ENCODE results near the gene SDCBP2. TPM values are rescaled to one million over a fixed set of nuclear protein-coding genes. Genes with fewer than 3 reads are reported as not detected.

Gene SDCBP2
- total RNA-seq, 1 experiment from 2014 or later, result 1.9 TPM

DNA sequence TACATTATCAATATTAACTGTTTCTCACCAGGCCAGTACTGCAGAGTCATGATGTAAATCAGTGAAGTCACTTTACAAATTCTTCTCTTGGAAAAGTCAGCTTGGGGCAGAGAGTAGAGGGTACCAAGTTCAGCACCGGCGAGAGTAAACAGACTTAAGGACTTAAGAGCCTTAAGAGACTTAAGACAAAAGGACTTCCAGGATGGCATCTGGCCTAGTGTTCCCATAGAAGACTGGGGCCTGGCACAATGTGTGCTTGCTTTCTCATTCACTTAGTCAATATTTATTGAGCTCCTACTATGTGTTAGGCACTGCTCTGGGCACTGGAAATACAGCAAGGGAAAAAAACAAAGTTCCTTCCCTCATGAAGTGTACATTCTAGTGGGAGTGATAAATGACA lies 64.2 kb downstream of the SDCBP2 start:
- Histone ChIP-seq H3K14ac (ENCODE audit: insufficient read depth, low read length) (no peak overlapping the region), H3K27me3 (ENCODE audit: insufficient read depth, low read length) (no peaks in the 10 kb centered on the region), H2BK12ac (ENCODE audit: insufficient read length, low read depth, low read length) (no peak overlapping the region), H3K56ac (ENCODE audit: insufficient read length, low read depth, low read length) (no peak overlapping the region), H2BK20ac (ENCODE audit: low read depth, low read length, poor library complexity, severe bottlenecking) (no peak overlapping the region), H2AK5ac (ENCODE audit: insufficient read length, low read length) (no peak overlapping the region), H3K79me2 (ENCODE audit: insufficient read depth, low read length) (no peaks in the 10 kb centered on the region), H3K4me2 (ENCODE audit: insufficient read depth, insufficient read length, low read length) (no peak overlapping the region), H4K91ac (ENCODE audit: insufficient read length, low read depth, low read length) (no peak overlapping the region), H3K27ac (ENCODE audit: insufficient read length, low read depth, low read length) (no peak overlapping the region), H2BK5ac (ENCODE audit: insufficient read length, low read length) (no peak overlapping the region), H3K4me1 (ENCODE audit: insufficient read depth, low read length) (no peaks in the 10 kb centered on the region), H2BK15ac (ENCODE audit: low read depth, low read length) (no peak overlapping the region), H3K4ac (ENCODE audit: low read depth, low read length) (no peak overlapping the region), H2AFZ (ENCODE audit: low read length) (no peak overlapping the region), H3K18ac (ENCODE audit: insufficient read length, low read depth, low read length) (no peak overlapping the region), H4K20me1 (ENCODE audit: control insufficient read depth, insufficient read depth, insufficient read length) (no peaks in the 10 kb centered on the region), H3K9me3 (ENCODE audit: control insufficient read depth, low read depth, low read length) (no peaks in the 10 kb centered on the region), H3K23ac (ENCODE audit: insufficient read length, low read depth, low read length) (no peak overlapping the region), H3K79me1 (ENCODE audit: insufficient read depth, low read depth, low read length, poor library complexity, severe bottlenecking) (no peaks in the 10 kb centered on the region), H4K8ac (replicated peaks; ENCODE audit: insufficient read length, low read depth, low read length) (no peak overlapping the region), H4K5ac (ENCODE audit: insufficient read length, low read depth, low read length) (no peak overlapping the region), H3K9ac (ENCODE audit: extremely low read depth, insufficient read length, low read length) (no peak overlapping the region), H2BK120ac (ENCODE audit: low read depth, low read length, poor library complexity, severe bottlenecking) (no peak overlapping the region), H3T11ph (ENCODE audit: low read length) (no peak overlapping the region), H3K23me2 (ENCODE audit: insufficient read length, low read depth, low read length, poor library complexity, severe bottlenecking) (no peaks in the 10 kb centered on the region)
- DNase-seq, result no peak
- H3K27ac Mint-ChIP-seq, result no peak overlapping the region
- TF ChIP-seq, protein P1, sequence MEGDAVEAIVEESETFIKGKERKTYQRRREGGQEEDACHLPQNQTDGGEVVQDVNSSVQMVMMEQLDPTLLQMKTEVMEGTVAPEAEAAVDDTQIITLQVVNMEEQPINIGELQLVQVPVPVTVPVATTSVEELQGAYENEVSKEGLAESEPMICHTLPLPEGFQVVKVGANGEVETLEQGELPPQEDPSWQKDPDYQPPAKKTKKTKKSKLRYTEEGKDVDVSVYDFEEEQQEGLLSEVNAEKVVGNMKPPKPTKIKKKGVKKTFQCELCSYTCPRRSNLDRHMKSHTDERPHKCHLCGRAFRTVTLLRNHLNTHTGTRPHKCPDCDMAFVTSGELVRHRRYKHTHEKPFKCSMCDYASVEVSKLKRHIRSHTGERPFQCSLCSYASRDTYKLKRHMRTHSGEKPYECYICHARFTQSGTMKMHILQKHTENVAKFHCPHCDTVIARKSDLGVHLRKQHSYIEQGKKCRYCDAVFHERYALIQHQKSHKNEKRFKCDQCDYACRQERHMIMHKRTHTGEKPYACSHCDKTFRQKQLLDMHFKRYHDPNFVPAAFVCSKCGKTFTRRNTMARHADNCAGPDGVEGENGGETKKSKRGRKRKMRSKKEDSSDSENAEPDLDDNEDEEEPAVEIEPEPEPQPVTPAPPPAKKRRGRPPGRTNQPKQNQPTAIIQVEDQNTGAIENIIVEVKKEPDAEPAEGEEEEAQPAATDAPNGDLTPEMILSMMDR (conservative IDR thresholded peaks at IDR 0.05), result no peak
- H3K9me3 Mint-ChIP-seq, result no peaks in the 10 kb centered on the region; a peak in 1 of 5 replicates
- H3K4me3 Mint-ChIP-seq, result peak overlapping the region; percentile 71 to 87; a peak in 3 of 5 replicates
- peaks cover 28% of the 10 kb centered on the region for H3K27me3 Mint-ChIP-seq (ENCODE audit: low read depth)
- H3K4me1 Mint-ChIP-seq, result peaks cover 16 to 27% of the 10 kb centered on the region in 2 experiments
- WGBS (ENCODE audit: extremely low coverage, insufficient read length, low lambda C conversion rate), result no CpG with 5 or more reads among the region's 2 CpGs
- no peaks in the 10 kb centered on the region for H3K36me3 Mint-ChIP-seq (ENCODE audit: insufficient read depth in 1 of 3, low read depth in 3 of 3)

Measured in H9 (cell line).